Measurements from ENCODE around the gene NRARP. TPM values are rescaled to one million over a fixed set of nuclear protein-coding genes. Genes with fewer than 3 reads are reported as not detected.

NRARP gene
- total RNA-seq, 1 donor from 2014 or later, result 4.4 TPM

GRCh38 chr9:137303151-137303892 is 1.3 kb upstream of the NRARP start:
- intact Hi-C loops (cut with DNase I), result no loop called here
- ATAC-seq (ENCODE audit: poor library complexity), result no peak
- peak; percentile 38 for DNase-seq

- DNase-seq (no peak), ATAC-seq (ENCODE audit: poor library complexity) (peak; percentile 24)
- intact Hi-C loops (cut with DNase I), result no loop called here
These were observed 529 bp upstream of the NRARP start for GRCh38 chr9:137302449-137303150.

- no peak for ATAC-seq (ENCODE audit: poor library complexity)
- DNase-seq, result peak; percentile 56
- intact Hi-C loops (cut with DNase I), result no loop called here
These were observed 757 bp downstream of the NRARP start for GRCh38 chr9:137301081-137301947.

- ATAC-seq (ENCODE audit: poor library complexity) (no peak), DNase-seq (peak; percentile 37)
- intact Hi-C loops (cut with DNase I), result no loop called here
These were observed 1.4 kb downstream of the NRARP start for GRCh38 chr9:137300567-137301080.

- intact Hi-C loops (cut with DNase I), result loop anchor here (5.0 to 10.0 kb wide), 3 partner anchors 107 to 225 kb away; partner anchors contain the start of gene ENTPD8
- ATAC-seq (ENCODE audit: poor library complexity) (no peak), DNase-seq (peak; percentile 39)
These were observed 2.1 kb downstream of the NRARP start for GRCh38 chr9:137299938-137300337.

GRCh38 chr9:137299203-137299565 is 2.9 kb downstream of the NRARP start:
- peak; percentile 37 for DNase-seq
- ATAC-seq (ENCODE audit: poor library complexity), result no peak
- intact Hi-C loops (cut with DNase I), result loop anchor here (5.0 to 10.0 kb wide), 3 partner anchors 108 to 226 kb away; partner anchors contain the start of gene ENTPD8

GRCh38 chr9:137298401-137299202 is 3.5 kb downstream of the NRARP start:
- no peak for ATAC-seq (ENCODE audit: poor library complexity)
- intact Hi-C loops (cut with DNase I), result loop anchor here (5.0 to 10.0 kb wide), 3 partner anchors 109 to 226 kb away; partner anchors contain the start of gene ENTPD8
- peak; percentile 62 for DNase-seq

- DNase-seq (no peak), ATAC-seq (ENCODE audit: poor library complexity) (no peak)
- intact Hi-C loops (cut with DNase I), result loop anchor here (5.0 to 10.0 kb wide), 3 partner anchors 109 to 227 kb away; partner anchors contain the start of gene ENTPD8
These were observed 4.1 kb downstream of the NRARP start for GRCh38 chr9:137297966-137298365.

GRCh38 chr9:137296670-137297664 is 5.1 kb downstream of the NRARP start:
- intact Hi-C loops (cut with DNase I), result loop anchor here (5.0 to 10.0 kb wide), 3 partner anchors 110 to 228 kb away; partner anchors contain the start of gene ENTPD8

GRCh38 chr9:137295849-137296669 is 6.0 kb downstream of the NRARP start:
- ATAC-seq (ENCODE audit: poor library complexity), result no peak
- intact Hi-C loops (cut with DNase I), result loop anchor here (5.0 to 10.0 kb wide), 3 partner anchors 111 to 229 kb away; partner anchors contain the start of gene ENTPD8
- no peak for DNase-seq

More at GRCh38 chr9:137296670-137297664, 5.1 kb downstream of the NRARP start:
- DNase-seq (peak; percentile 80), ATAC-seq (ENCODE audit: poor library complexity) (peak; percentile 27)

GRCh38 chr9:137295238-137295811 is 6.7 kb downstream of the NRARP start:
- intact Hi-C loops (cut with DNase I), result loop anchor here (5.0 to 10.0 kb wide), 3 partner anchors 112 to 229 kb away; partner anchors contain the start of gene ENTPD8
- DNase-seq (no peak), ATAC-seq (ENCODE audit: poor library complexity) (peak; percentile 68)

- intact Hi-C loops (cut with DNase I), result loop anchor here (5.0 to 10.0 kb wide), 3 partner anchors 113 to 230 kb away; partner anchors contain the start of gene ENTPD8
- ATAC-seq (ENCODE audit: poor library complexity) (peak; percentile 18), DNase-seq (no peak)
These were observed 7.3 kb downstream of the NRARP start for GRCh38 chr9:137294681-137295237.

GRCh38 chr9:137294091-137294680 is 7.9 kb downstream of the NRARP start:
- ATAC-seq (ENCODE audit: poor library complexity) (peak; percentile 38), DNase-seq (no peak)
- intact Hi-C loops (cut with DNase I), result loop anchor here (10.0 kb wide), 2 partner anchors 151 to 231 kb away; partner anchors contain the start of gene ENTPD8

- no peak for ATAC-seq (ENCODE audit: poor library complexity)
- intact Hi-C loops (cut with DNase I), result loop anchor here (10.0 kb wide), 2 partner anchors 151 to 231 kb away; partner anchors contain the start of gene ENTPD8
- no peak for DNase-seq
These were observed 8.5 kb downstream of the NRARP start for GRCh38 chr9:137293482-137294090.

Data from Right ventricle myocardium superior (tissue), 1 donor.